ENCODE results near the gene GRIN3B. TPM values are rescaled to one million over a fixed set of nuclear protein-coding genes. Genes with fewer than 3 reads are reported as not detected.

The GRIN3B gene
- total and polyA plus RNA-seq, 2 of the 8 experiments (the other 6 are each of a cell fraction or from before 2014, with no cell fraction given), result 0.45 to 1.0 TPM

GRCh38 chr19:1037621-1038064, 37.4 kb downstream of the GRIN3B start:
- TF ChIP-seq KDM4A (IDR thresholded peaks at IDR 0.05; ENCODE audit: low read depth, low read length, severe bottlenecking) (no peak), CTCF (IDR thresholded peaks at IDR 0.05; ENCODE audit: control extremely low read depth in 1 of 3, insufficient read depth in 1 of 3, low read depth in 1 of 3, low read length in 3 of 3) (0 out of 4 replicates have a peak, but pooled peaks of 1 of the 3 experiments have one; percentile 1)
- no peak overlapping the region for H4K91ac ChIP-seq (replicated peaks; ENCODE audit: insufficient read length, low read length)
- no peak overlapping the region for H2BK20ac ChIP-seq (ENCODE audit: low read length)
- no peak overlapping the region for H3K14ac ChIP-seq (ENCODE audit: insufficient read length)
- no peak overlapping the region for H4K5ac ChIP-seq (ENCODE audit: insufficient read length, low read depth, low read length)
- CTCF ChIA-PET (ENCODE audit: partially characterized antibody), result interaction anchor here (1.3 to 4.3 kb wide), 5 partner anchors 8 to 45 kb away, joined by 3 to 18 read pairs (median 4); no protein-coding TSS in a partner anchor
- no peak overlapping the region for H3K27ac ChIP-seq (ENCODE audit: low read depth, low read length)
- H3K23ac ChIP-seq (ENCODE audit: insufficient read length), result no peak overlapping the region
- no peak overlapping the region for H3K56ac ChIP-seq (replicated peaks; ENCODE audit: insufficient read length, low read depth, low read length)
- H2BK120ac ChIP-seq (replicated peaks; ENCODE audit: low read depth, low read length), result no peak overlapping the region
- H3K9ac ChIP-seq (replicated peaks in 1 of 4; ENCODE audit: extremely low read depth in 1 of 4, low read depth in 3 of 4, low read length in 3 of 4), result no peak overlapping the region
- peaks cover 0 to 10% (median 9%) of the 10 kb centered on the region in 4 experiments; a peak in 6 of 7 replicates for H3K4me1 ChIP-seq (replicated peaks in 1 of 4; ENCODE audit: control insufficient read depth in 3 of 4, insufficient read depth in 4 of 4, low read length in 3 of 4)
- WGBS, 2 experiments (ENCODE audit: extremely low coverage in 1 of 2, insufficient coverage in 1 of 2, insufficient read length in 1 of 2, insufficient replicate concordance in 2 of 2, low coverage in 1 of 2, low lambda C conversion rate in 2 of 2, missing lambda C conversion rate in 1 of 2), result 93% methylated on average over 16 of the region's 22 CpGs; no CpG with 5 or more reads in 1 of the 2 experiments
- H3K79me1 ChIP-seq (ENCODE audit: low read depth, low read length), result no peaks in the 10 kb centered on the region
- DNase-seq (ENCODE audit: low read depth in 1 of 2, low spot score in 2 of 2) (no peak), FAIRE-seq (no peak)
- peaks cover 10% of the 10 kb centered on the region for H3K23me2 ChIP-seq (ENCODE audit: low read depth, low read length)
- H4K8ac ChIP-seq (ENCODE audit: extremely low read depth, insufficient read depth, low read length), result no peak overlapping the region
- H3K36me3 ChIP-seq (ENCODE audit: control insufficient read depth in 2 of 4, insufficient read depth in 4 of 4, low read length in 3 of 4), result peaks cover 11 to 26% (median 24%) of the 10 kb centered on the region in 4 experiments
- H2AK5ac ChIP-seq (ENCODE audit: low read depth, low read length), result no peak overlapping the region
- H3K4ac ChIP-seq (replicated peaks; ENCODE audit: insufficient read length, low read depth, low read length), result no peak overlapping the region
- no peak overlapping the region for H3K4me3 ChIP-seq (ENCODE audit: extremely low read depth in 1 of 4, insufficient read depth in 2 of 4, low read depth in 3 of 4, low read length in 4 of 4)
- no peak overlapping the region for H2BK15ac ChIP-seq (ENCODE audit: low read length)
- no peak overlapping the region for H2BK12ac ChIP-seq (ENCODE audit: low read depth, low read length)
- no peak overlapping the region for H3K4me2 ChIP-seq (ENCODE audit: insufficient read depth in 1 of 2, low read depth in 2 of 2, low read length in 2 of 2)
- POLR2A ChIA-PET (ENCODE audit: partially characterized antibody), result interaction anchor here (0.6 to 16.4 kb wide), 8 partner anchors 9 to 238 kb away, joined by 3 to 509 read pairs (median 8); partner anchors contain the start of genes ARHGAP45, CNN2 and RNU6-2
- H3K9me3 ChIP-seq (ENCODE audit: insufficient read depth in 2 of 2, low read depth in 1 of 2, low read length in 1 of 2), result no peaks in the 10 kb centered on the region
- H3K18ac ChIP-seq (ENCODE audit: extremely low read depth, low read length), result no peak overlapping the region
- H2AFZ ChIP-seq (ENCODE audit: low read length), result no peak overlapping the region
- no peak overlapping the region for H2BK5ac ChIP-seq (ENCODE audit: low read depth, low read length)
- H4K20me1 ChIP-seq (replicated peaks in 1 of 2; ENCODE audit: control insufficient read depth in 1 of 2, insufficient read depth in 2 of 2, low read length in 2 of 2), result peaks cover 0 to 13% of the 10 kb centered on the region in 2 experiments
- H3K79me2 ChIP-seq (ENCODE audit: control insufficient read depth in 1 of 2, insufficient read depth in 2 of 2, low read length in 2 of 2), result peaks cover 0 to 6% of the 10 kb centered on the region in 2 experiments; a peak in 2 of 4 replicates
- H3K27me3 ChIP-seq (replicated peaks in 1 of 4; ENCODE audit: control insufficient read depth in 3 of 4, extremely low read depth in 1 of 4, insufficient read depth in 3 of 4, low read length in 3 of 4), result no peaks in the 10 kb centered on the region

Measured in H1 (cell line).